Colon (tissue), 2 donors: ENCODE data around the gene RNF213.
"Not testable (repeated sequence)": the region's sequence is repeated elsewhere in the genome, so short reads cannot be mapped to it uniquely, and the experiment has no call there.

Source experiments
- FAIRE-seq: peaks from 2 replicates; lab custom pipeline; 2012; peaks lifted over from hg19 to GRCh38; lab: Jason Lieb, UNC
- donor health status: control.
- donor health status: control.

Gene RNF213

DNA sequence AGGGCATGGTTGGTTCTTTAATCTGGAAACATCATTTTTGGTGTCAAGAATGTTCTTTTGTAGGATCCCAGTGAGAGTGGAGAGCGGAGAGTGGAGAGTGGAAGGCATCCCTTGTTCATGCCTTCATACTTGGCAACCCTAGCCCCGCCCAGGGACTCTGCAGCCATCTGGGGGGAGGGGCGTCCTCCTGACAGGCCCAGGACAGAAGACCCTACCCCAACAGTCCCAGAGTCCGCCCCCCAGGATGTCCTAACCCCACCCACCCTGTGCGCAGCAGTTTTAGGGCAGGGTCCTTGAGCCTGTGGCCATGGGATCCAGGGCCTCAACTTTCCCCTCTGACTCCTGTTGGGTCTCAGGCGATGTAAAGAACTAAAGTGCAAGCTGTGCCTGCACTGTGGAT, 36.0 kb upstream of the RNF213 start:
- no peak for FAIRE-seq

GRCh38 chr17:80225230-80225629, 35.4 kb upstream of the RNF213 start:
- FAIRE-seq: no peak

DNA sequence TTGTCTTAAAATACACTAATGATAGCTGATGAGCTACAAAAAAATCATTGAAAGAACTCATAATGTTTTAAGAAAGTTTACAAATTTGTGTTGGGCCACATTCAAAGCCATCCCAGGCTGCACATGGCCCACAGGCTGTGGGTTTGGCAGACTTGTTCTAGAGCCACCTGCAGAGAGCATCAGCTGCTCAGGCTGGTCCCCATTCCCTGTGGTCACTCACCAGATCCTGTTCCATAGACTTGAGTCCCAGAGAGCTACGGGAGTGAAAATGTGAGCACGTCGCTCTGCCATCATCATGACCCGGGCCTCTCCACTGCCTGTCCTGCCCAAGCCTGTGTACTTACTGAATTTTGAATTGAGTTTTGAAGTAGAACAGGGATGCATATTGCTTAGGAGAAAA, 33.5 kb upstream of the RNF213 start:
- FAIRE-seq: no peak

DNA sequence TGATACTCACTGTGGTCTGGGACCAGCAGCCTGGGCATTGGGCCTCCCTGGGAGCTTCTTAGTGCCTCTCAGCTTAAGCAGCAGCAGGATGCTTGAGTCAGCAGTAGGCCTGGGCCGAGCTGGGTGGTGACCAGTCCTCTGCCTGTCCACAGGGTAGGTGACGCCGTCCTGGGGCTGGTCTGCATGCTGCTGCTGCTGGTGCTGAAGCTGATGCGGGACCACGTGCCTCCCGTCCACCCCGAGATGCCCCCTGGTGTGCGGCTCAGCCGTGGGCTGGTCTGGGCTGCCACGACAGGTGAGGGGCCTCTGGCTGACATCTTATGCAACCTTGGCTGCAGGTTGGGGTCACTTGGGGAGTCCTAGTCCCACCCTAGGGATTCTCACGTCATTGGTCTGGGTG, 33.0 kb upstream of the RNF213 start:
- no peak for FAIRE-seq

DNA sequence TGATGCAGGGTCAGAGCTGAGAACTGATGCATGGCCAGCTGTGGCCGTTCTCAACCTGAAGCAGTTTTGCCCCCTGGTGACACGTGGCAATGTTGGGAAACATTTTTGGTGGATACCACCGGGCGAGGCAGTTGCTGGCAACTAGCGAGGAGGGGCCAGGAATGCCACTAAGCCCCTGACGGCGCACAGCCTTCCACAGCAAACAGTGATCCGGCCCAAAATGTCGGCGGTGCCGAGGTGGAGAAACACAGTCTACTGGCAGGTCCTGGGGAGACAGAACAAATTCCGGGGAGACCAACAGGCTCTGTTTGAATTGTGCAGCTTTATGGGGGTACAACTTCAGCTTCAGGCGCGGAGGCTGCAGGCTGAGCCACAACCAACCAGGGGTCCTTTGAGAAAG, 32.2 kb upstream of the RNF213 start:
- no peak for FAIRE-seq

DNA sequence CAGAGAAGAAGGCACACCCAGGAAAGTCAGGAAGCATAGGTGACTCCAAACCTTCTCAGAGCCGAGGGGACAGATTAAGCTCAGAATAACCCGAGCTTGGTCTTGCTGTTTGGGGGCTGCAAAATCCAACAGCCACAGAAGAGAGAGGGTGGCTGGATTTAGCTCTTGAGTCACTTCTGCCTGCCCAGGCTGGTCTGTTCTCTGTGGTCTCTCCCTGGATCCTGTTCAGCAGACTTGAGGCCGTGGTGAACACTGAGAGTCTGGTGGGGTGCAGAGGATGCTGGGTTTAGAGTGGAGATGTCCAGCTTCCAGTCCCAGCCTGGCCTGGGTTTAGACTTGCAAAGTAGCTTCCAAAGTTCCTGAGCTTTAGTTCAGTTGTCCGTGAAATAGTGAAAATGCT, 31.6 kb upstream of the RNF213 start:
- no peak for FAIRE-seq

DNA sequence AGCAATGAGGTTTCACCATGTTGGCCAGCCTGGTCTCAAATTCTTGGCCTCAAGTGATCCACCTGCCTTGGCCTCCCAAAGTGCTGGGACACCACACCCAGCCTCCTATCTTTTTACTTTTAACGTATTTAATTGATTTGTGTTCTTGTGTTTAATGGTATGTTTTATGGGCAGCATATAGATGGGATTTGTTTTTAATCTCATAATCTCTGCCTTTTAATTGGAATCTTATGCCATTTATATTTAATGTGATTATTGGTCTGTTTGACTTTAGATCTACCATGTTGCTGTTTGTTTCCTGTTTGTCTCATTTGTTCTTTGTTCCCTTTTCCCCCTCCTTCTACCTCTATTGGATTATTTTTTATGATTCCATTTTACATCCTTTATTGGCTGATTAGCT, 28.2 kb upstream of the RNF213 start:
- no peak for FAIRE-seq

DNA sequence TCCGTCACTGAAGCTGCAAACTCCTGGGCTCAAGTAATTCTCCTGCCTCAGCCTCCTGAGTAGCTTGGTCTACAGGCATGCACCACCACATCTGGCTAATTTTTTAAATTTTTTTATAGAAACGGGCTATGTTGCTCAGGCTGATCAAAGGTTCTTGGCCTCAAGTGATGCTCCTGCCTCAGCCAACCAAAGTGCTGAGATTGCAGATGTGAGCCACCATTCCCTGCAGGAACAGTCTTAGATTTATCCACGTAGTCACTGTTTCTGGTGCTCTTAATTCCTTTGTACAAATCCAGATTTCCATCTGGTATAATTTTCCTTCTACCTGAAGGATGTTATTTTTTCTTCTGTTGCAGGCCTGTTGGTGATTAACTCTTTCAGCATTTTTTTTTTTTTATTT, 27.4 kb upstream of the RNF213 start:
- FAIRE-seq: no peak

GRCh38 chr17:80236911-80237310, 23.7 kb upstream of the RNF213 start:
- no peak for FAIRE-seq

DNA sequence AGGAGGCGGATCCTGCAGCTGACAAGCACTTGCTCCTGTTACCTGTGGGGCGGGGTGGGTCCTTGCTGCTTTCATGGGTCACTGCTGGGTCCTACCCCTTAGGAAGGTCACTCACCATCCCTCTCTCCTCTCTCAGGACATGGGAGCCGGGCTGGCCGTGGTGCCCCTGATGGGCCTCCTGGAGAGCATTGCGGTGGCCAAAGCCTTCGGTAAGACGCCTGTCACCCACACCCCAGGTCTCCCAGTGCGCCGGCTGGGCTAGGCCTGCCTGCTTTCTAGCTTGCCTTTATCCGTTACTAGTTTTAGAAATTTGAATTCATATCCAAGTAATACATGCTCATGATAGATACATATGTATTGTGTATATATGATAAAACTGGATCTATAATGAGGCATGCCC, 23.3 kb upstream of the RNF213 start:
- no peak for FAIRE-seq

DNA sequence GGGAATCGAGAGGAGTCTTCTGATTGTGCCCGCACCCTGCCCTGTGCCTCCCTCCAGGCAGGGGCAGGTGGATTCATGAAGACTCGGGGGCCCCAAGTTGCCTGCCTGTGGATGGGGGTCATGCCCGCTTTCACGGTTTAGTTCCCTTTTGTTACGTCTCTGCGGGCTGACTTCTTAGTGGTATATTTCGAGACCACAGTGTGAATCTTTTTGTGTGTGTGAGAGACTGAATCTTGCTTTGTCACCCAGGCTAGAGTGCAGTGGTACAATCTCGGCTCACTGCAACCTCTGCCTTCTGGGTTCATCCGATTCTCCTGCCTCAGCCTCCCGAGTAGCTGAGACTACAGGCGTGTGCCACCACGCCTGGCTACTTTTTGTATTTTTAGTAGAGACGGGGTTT, 18.1 kb upstream of the RNF213 start:
- FAIRE-seq: no peak

GRCh38 chr17:80243526-80244433, 16.9 kb upstream of the RNF213 start:
- no peak for FAIRE-seq

GRCh38 chr17:80244448-80244847, 16.2 kb upstream of the RNF213 start:
- not testable (repeated sequence) for FAIRE-seq

DNA sequence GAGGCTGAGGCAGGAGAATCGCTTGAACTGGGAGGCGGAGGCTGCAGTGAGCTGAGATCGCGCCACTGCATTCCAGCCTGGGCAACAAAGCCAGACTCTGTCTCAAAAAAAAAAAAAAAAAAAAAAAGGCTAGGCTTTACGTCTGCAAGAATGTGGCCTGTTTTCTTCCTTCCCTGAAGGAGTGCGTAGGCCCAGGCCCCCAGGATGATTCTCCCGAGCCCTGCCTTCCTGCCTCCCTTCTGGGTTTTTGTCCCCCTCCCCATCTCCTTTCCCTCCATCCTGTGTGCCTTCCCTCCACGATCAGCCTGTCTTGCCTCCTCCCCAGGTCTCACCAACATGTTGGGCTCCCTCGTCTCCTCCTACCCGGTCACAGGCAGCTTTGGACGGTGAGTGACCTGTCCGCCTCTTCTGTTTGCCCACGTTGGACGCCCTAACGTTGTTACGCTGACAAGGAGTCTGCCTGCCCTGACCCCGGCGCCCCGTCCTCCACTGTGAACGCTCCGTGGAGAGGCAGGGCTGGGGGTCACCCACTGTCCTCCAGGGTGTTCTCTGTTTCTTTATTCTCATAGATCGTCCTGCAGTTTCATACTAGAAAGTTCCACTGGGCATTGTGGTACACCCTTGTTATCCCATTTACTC, 15.7 kb upstream of the RNF213 start:
- no peak for FAIRE-seq

- FAIRE-seq: no peak
Measured at GRCh38 chr17:80245566-80246265, 14.9 kb upstream of the RNF213 start.

DNA sequence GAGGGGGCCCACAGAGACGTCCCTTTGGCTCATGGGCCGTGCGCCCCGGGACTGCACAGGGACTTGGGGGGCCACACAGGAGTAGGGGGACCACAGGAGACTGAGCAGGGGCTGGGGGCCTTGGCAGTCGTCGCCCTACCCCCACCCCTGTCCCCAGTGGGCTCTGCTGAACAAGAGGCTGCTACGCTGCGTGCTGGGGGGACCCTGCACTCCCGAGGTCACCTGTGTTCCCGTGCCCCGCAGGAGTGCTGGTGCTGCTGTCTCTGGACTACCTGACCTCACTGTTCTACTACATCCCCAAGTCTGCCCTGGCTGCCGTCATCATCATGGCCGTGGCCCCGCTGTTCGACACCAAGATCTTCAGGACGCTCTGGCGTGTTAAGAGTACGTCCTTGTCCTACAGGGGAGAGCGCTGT, 14.4 kb upstream of the RNF213 start:
- FAIRE-seq: no peak

GRCh38 chr17:80246726-80247125, 13.9 kb upstream of the RNF213 start:
- no peak for FAIRE-seq

DNA sequence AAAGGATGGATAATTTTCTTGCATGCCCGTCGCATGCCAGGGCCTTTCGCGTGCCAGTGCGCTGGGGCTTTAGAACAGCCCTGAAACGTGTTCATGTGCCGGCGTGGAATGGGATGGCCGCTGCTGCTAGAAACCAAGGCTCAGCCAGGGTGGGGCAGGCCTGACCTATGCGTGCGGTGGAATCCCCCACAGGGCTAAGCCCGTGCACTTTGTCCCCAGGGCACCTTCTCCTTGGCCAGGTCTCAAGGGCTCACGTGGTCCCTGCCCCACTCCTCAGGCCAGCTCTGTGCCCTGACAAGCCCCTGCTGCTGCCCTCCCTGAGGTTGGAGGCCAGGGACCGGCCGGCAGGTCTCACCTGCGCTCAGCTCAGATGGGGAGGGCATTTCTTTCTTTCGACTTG, 13.1 kb upstream of the RNF213 start:
- FAIRE-seq: no peak

GRCh38 chr17:80248001-80248893, 12.4 kb upstream of the RNF213 start:
- FAIRE-seq: no peak

DNA sequence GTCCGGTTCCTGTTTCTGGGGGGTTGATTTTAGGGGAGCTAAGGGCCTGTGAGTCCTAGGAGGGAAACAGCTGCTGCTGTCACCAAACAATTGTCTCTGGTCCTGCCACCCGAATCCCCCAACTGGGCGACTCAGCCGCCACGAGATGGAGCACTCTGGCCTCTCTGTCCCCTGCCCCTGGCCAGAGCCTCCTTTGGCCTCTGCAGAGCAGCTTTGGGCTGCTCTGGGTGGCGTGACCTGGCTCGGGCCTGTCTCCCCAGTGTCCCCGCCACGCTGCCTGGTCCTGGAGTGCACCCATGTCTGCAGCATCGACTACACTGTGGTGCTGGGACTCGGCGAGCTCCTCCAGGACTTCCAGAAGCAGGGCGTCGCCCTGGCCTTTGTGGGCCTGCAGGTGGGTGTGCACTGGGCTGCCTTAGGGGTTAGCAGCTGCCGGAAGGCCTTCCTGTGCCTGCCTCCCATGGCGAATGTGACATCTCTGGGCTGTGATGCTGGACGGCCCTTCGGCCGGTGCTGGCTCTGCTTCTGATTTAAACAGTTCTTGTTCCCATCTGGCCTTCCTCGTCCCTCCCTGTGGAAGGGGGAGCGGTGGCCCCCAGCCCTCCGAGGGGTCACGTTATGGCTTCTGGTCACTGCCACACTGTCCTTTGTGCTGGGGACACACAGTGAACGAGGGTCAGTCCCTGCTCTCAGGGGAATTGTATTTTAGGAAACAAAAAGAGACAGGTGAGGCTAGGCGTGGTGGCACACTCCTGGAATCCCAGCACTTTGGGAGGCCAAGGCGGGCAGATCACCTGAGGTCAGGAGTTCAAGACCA, 11.6 kb upstream of the RNF213 start:
- no peak for FAIRE-seq

- no peak for FAIRE-seq
Measured at GRCh38 chr17:80251966-80252365, 8.7 kb upstream of the RNF213 start.
